OCI-LY3 (cell line): ENCODE results near the gene CYB5R3.

Experiments used
- EZH2phosphoT487 ChIP-seq: fragments of 200-600 bp; shearing (Covaris generic); IDR thresholded peaks from 2 replicates; pipeline ENCODE4 v1.6.1; 2018; ENCODE audit warnings: antibody characterized with exemption, mixed run types, low read depth
- TF ChIP-seq, protein P1 (sequence below): fragments of 200-600, 300-600 bp; sonication (generic); IDR thresholded peaks from 2 replicates; pipeline ENCODE4 v1.5.1; 2014; ENCODE audit warnings: antibody characterized with exemption, low read length, low read depth

GRCh38 chr22:42626431-42626830 is 22.8 kb downstream of the CYB5R3 start:
- TF ChIP-seq, protein P1, sequence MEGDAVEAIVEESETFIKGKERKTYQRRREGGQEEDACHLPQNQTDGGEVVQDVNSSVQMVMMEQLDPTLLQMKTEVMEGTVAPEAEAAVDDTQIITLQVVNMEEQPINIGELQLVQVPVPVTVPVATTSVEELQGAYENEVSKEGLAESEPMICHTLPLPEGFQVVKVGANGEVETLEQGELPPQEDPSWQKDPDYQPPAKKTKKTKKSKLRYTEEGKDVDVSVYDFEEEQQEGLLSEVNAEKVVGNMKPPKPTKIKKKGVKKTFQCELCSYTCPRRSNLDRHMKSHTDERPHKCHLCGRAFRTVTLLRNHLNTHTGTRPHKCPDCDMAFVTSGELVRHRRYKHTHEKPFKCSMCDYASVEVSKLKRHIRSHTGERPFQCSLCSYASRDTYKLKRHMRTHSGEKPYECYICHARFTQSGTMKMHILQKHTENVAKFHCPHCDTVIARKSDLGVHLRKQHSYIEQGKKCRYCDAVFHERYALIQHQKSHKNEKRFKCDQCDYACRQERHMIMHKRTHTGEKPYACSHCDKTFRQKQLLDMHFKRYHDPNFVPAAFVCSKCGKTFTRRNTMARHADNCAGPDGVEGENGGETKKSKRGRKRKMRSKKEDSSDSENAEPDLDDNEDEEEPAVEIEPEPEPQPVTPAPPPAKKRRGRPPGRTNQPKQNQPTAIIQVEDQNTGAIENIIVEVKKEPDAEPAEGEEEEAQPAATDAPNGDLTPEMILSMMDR, result no peak
- no peak for TF ChIP-seq EZH2phosphoT487
